ENCODE data around the gene AMN1. TPM values are rescaled to one million over a fixed set of nuclear protein-coding genes. Genes with fewer than 3 reads are reported as not detected.
"Not testable (repeated sequence)": the region's sequence is repeated elsewhere in the genome, so short reads cannot be mapped to it uniquely, and the experiment has no call there.

Gene AMN1
- total RNA-seq, 2 donors from 2014 or later, result 3.0 to 6.8 TPM

- DNase-seq, result no peak
- no peak for ATAC-seq
- intact Hi-C loops (cut with DNase I, micrococcal nuclease), result no loop called here
Measured at GRCh38 chr12:31737345-31737744, 8.5 kb upstream of the AMN1 start.

DNA sequence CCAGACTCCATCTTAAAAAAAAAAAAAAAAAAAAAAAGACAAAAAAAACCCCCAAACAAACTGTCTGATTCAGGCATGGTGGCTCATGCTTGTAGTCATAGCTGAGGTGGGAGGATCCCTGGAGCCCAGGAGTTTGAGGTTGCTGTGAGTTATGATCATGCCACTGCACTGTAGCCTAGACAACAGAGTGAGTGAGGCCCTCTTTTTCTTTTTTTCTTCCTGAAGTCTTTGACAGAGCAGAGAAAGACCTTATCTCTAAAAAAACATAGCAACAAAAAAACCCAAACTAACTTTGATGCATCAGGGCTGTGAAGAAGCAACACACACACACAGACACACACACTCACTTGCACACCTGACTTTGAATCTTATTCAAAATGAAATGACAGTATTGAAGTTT, 7.7 kb upstream of the AMN1 start:
- ATAC-seq (no peak), DNase-seq (no peak)
- intact Hi-C loops (cut with DNase I, micrococcal nuclease), result no loop called here

GRCh38 chr12:31733549-31734432, 5.0 kb upstream of the AMN1 start:
- ATAC-seq; intact Hi-C loops (cut with DNase I, micrococcal nuclease); DNase-seq: not testable (repeated sequence)

GRCh38 chr12:31732926-31733548, 4.2 kb upstream of the AMN1 start:
- DNase-seq, result no peak
- intact Hi-C loops (cut with DNase I, micrococcal nuclease), result no loop called here
- peak; percentile 44 for ATAC-seq

DNA sequence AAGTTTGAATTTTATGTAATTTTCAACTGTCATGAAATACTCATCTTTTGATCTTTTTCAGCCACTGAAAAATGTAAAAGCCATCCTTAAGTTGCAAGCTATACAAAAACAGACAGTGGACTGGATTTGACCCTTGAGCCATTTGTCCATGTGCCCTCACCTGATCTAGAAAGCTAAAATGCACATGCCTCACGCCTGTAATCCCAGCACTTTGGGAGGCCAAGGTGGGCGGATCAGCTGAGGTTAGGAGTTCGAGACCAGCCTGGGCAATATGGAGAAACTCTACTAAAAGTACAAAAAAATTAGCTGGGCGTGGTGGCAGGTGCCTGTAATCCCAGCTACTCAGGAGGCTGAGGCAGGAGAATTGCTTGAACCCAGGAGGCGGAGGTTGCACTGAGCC, 2.4 kb upstream of the AMN1 start:
- DNase-seq; ATAC-seq; intact Hi-C loops (cut with DNase I, micrococcal nuclease): not testable (repeated sequence)

- intact Hi-C loops (cut with DNase I, micrococcal nuclease), result no loop called here
- DNase-seq (no peak), ATAC-seq (no peak)
Measured at GRCh38 chr12:31729705-31730104, 884 bp upstream of the AMN1 start.

- ATAC-seq (peak; percentile 32), DNase-seq (peak; percentile 63 to 71)
- intact Hi-C loops (cut with DNase I, micrococcal nuclease), result no loop called here
Measured at GRCh38 chr12:31728289-31728916, 418 bp downstream of the AMN1 start.

GRCh38 chr12:31727192-31727591, 1.6 kb downstream of the AMN1 start:
- ATAC-seq (no peak), DNase-seq (no peak)
- intact Hi-C loops (cut with DNase I, micrococcal nuclease), result no loop called here

- no peak for ATAC-seq
- DNase-seq, result no peak
- intact Hi-C loops (cut with DNase I, micrococcal nuclease), result no loop called here
Measured at GRCh38 chr12:31726575-31726974, 2.2 kb downstream of the AMN1 start.

DNA sequence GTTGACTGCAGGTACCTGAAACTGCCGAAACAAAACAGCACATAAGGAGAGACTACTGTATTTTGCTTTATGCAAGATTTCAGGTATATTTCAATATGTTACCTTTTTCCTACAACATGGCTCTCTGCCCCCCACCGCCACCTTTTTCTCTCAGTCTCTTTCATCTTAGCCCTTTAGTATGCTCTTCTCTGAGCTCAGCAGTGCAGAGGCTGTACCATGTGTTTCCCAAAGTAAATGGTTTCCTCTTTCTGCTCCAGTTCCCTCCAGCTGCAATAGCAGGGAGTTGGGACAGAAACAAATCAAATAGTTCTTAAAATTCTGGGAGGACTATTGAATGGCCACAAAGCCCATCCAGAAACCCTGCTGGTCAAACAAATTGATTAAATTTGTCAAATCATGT, 4.3 kb downstream of the AMN1 start:
- intact Hi-C loops (cut with DNase I, micrococcal nuclease), result no loop called here
- ATAC-seq, result no peak

GRCh38 chr12:31722580-31722979, 6.2 kb downstream of the AMN1 start:
- intact Hi-C loops (cut with DNase I, micrococcal nuclease), result no loop called here
- DNase-seq, result no peak
- ATAC-seq, result no peak

More for the DNA sequence above, 4.3 kb downstream of the AMN1 start:
- DNase-seq, result no peak

GRCh38 chr12:31718542-31719198, 10.2 kb downstream of the AMN1 start:
- ATAC-seq; intact Hi-C loops (cut with DNase I, micrococcal nuclease): not testable (repeated sequence)
- DNase-seq, result peak in 1 of 2 donors; percentile 17

GRCh38 chr12:31716998-31717397, 11.8 kb downstream of the AMN1 start:
- intact Hi-C loops (cut with DNase I, micrococcal nuclease); ATAC-seq; DNase-seq: not testable (repeated sequence)

DNA sequence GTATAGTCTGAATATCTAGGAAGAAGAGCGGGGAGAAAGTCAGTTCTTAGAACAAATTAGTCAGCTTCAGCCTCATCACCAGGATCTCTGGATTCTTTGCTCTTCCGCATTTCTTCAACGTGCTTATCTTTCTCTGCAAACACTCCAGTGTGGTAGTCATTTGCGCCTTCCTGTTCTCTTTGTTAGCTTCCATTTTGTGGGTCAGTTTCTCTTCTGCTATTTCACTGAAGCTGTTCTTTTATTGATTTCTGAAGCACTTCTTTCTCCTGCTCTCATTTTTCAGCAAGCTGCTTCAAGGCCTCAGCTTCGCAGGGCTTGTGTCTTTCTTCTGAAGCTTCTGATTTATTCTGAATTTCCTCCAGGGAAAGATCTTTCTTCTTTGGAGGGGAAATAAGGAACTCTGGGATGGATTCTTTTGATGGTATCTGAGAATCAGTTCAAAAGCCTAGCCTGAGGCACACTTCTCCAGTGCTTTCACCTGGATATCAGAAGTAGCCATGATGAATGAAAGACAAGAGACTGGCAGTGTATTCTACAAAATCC, 13.5 kb downstream of the AMN1 start:
- ATAC-seq (no peak), DNase-seq (no peak)
- intact Hi-C loops (cut with DNase I, micrococcal nuclease), result no loop called here

DNA sequence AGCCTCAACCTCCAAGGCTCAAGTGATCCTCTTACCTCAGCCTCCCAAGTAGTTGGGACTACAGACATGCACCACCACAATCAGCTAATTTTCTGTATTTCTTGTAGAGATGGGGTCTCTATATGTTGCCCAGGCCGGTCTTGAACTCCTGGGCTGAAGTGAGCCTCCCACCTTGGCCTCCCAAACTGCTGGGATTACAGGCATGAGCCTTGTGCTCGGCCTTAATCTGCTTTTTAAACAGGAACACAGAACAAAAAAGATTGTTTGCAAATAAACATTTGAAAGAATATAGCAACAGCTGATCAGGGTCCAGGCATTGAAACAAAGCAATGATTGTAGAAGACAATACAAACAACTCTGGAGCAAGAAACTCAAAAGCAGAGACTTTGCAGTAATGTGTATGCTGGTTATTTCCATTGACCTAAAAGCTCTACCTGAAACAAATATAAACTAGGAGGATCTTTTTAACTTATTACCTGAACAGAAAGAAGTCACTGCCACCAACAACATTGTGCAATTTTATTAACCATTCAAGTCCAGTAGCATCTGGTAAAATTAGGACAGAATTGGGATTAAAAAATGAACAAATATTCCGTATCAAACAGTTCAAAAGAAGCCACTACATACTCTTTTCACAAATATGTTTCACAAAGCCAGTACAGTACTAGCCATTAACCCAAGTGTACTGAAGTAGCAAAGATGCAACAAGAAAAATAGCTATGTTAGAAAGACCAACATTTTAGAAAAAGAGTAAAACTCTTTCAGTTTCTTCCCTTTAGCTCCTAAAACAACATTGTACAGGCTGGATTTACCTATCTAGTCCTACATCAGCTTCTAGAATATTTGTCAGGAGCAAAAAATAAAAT, 14.2 kb downstream of the AMN1 start:
- intact Hi-C loops (cut with DNase I, micrococcal nuclease), result no loop called here
- no peak for DNase-seq
- no peak for ATAC-seq

DNA sequence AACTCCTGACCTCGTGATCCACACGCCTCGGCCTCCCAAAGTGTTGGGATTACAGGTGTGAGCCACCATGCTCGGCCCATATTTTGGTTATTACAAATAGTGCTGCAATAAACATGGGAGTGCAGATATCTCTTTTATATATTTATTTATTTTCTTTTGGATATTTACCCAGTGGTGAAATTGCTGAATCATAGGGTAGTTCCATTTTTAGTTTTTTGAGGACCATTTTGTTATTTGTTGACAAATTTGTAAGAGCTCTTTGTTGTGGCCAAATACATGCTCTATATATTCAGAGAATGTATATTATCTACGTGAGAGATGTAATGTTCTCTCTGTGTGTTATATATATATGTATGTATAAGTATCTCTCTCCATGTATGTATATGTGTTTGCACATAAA, 15.9 kb downstream of the AMN1 start:
- intact Hi-C loops (cut with DNase I, micrococcal nuclease), result no loop called here
- DNase-seq, result no peak
- ATAC-seq, result no peak

DNA sequence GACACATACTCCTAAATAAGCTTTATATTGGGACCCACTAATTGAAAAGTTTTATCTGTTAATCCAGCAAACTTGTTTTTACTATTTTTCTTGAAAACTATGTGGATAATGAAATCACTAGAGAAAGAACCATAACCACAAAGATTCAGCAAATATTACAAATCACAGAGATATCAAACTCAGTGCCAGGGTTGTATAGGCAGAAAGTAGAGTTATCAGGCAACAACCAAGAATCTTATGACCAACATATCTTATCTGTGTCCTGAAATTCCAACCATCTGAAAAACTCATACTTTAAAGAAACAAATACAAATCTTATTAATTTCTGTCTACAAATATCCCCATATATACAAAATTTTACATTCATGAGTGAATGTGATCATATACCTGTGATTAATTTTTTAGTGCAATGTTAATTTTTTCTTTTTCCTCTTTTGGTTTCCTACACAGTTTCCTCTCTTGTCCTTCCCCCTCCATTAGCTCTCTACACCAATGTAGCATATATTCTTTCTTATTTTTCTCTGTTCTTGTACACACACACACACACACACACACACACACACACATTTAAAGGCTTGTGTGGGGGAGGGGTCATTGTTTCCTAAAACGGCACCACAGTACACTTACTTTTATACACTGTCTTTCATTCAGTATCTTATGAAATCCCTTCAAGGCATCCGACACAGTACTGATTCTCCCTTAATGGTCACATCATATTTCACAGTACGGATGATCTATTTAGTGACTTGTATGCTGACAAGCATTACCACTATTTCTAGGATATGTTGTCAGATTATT, 18.6 kb downstream of the AMN1 start:
- intact Hi-C loops (cut with DNase I, micrococcal nuclease), result no loop called here
- DNase-seq (no peak), ATAC-seq (no peak)
